Pancreas (tissue), 10 donors: Measurements from ENCODE around the gene EIF4E. TPM values are rescaled to one million over a fixed set of nuclear protein-coding genes. Genes with fewer than 3 reads are reported as not detected.

ENCODE experiments used
- ATAC-seq, 4 donors: fragments of 200-7000 bp; cut with Tn5 transposase; one replicate each; pipeline versions ENCODE4 v1.8.0 to v1.9.1; 2020; ENCODE audit warnings: mild to moderate bottlenecking in 4 of 4, moderate library complexity in 4 of 4
- DNase-seq, 6 donors: peaks; one replicate each; pipeline ENCODE4 v3.0.0-alpha.2; 2020
- FAIRE-seq: peaks from 2 replicates; lab custom pipeline; 2012; peaks lifted over from hg19 to GRCh38; lab: Jason Lieb, UNC
- H3K27ac ChIP-seq, 4 donors: fragments of 200-600 bp; sonication (generic); 1 replicate in 3 of 4; 2 replicates in 1 of 4; pipeline versions ENCODE4 v1.5.0 to v1.8.0; 2020
- H3K27me3 ChIP-seq, 4 donors: fragments of 200-600 bp; one replicate each; pipeline ENCODE4 v1.8.0; 2021
- H3K36me3 ChIP-seq, 3 donors: fragments of 200-600 bp; sonication (generic) in 1 of 3; one replicate each; pipeline versions ENCODE4 v1.5.0 to v1.8.0; 2020 to 2021
- H3K4me1 ChIP-seq, 3 donors: fragments of 200-600 bp; one replicate each; pipeline ENCODE4 v1.8.0; 2021
- H3K4me3 ChIP-seq, 4 donors: fragments of 200-600 bp; sonication (generic) in 2 of 4; one replicate each; pipeline versions ENCODE4 v1.5.0 to v1.8.0; 2020 to 2021
- H3K9me3 ChIP-seq, 4 donors: fragments of 200-600 bp; one replicate each; pipeline ENCODE4 v1.8.0; 2021
- WGBS, 2 donors: extraction: QIAGEN DNeasy Blood & Tissue Kit; methylation state at CpG; one replicate each; pipeline ENCODE4 v1.1.7; 2013; 5-methylcytosine and 5-hydroxymethylcytosine counted together
- intact Hi-C, 3 donors: fragments of 100-400 bp; cut with DNase I; formaldehyde crosslinking; loops; one replicate each; pipeline versions ENCODE4 v1.11.1 to v1.14.2; 2022
- polyA plus RNA-seq, 2 donors: library from polyadenylated mRNA; stranded (reverse); fragments of 200-250 nt; gene quantifications; one replicate each; pipeline ENCODE4 v1.2.3, GENCODE V29; 2013
- total RNA-seq, 6 donors: library from RNA; stranded (reverse); fragmentation: NEBNext Ultra II Directional in 4 of 6; extraction: Animal tissue kit (Norgen Biotek cat#: 25700) in 4 of 6; gene quantifications; one replicate each; pipeline versions ENCODE4 v1.2.1 to v1.2.4, GENCODE V29; 2021 to 2023
- TF ChIP-seq, protein P1 (sequence below), 4 donors: fragments of 200-600 bp; sonication (generic) in 3 of 4; IDR thresholded peaks; one replicate each; pipeline versions ENCODE4 v1.5.0 to v1.8.0; 2021; ENCODE audit warnings: antibody characterized with exemption in 4 of 4
- donor health status: healthy with polysubstance abuse.
- donor health status: DM: no; HTN: no; CAD: no; lungs with moderate emphysema.
- donor health status: DM: no; HTN: no; CAD: no.
- donor health status: control.
- donor health status: control.
- donor health status: Bipolar disorder and iron deficiency.
- donor health status: DM: yes; HTN: yes; CAD: no.
- donor health status: DM: no; HTN: no; CAD: no.
- donor health status: DM: no; HTN: no; CAD: no.
- donor health status: DM: yes; HTN: yes; CAD: no.

EIF4E gene
- total and polyA plus RNA-seq, 8 donors: 6.3 to 31.8 (median 22.3) TPM

DNA sequence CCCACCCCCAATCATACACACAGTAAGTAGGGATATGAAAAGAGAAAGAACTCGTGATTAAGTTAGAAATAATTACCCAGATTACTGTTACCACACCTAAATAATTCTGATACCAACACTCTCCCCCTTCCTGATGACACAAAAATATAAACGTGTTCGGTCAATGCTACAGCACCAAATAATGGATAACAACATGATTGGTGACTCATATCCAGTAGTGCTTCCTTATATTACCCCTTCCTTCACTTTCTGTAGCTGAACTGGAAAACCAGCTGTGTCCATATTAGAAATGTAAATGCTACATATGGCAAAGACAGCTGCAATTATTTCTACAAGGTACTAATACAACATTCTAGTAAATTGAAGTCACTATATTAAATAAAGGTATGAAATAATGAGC is 20.8 kb downstream of the EIF4E start:
- no peak overlapping the region for H3K27ac ChIP-seq
- H3K27me3 ChIP-seq: no peaks in the 10 kb centered on the region
- no peak overlapping the region for H3K4me3 ChIP-seq
- TF ChIP-seq, protein P1, sequence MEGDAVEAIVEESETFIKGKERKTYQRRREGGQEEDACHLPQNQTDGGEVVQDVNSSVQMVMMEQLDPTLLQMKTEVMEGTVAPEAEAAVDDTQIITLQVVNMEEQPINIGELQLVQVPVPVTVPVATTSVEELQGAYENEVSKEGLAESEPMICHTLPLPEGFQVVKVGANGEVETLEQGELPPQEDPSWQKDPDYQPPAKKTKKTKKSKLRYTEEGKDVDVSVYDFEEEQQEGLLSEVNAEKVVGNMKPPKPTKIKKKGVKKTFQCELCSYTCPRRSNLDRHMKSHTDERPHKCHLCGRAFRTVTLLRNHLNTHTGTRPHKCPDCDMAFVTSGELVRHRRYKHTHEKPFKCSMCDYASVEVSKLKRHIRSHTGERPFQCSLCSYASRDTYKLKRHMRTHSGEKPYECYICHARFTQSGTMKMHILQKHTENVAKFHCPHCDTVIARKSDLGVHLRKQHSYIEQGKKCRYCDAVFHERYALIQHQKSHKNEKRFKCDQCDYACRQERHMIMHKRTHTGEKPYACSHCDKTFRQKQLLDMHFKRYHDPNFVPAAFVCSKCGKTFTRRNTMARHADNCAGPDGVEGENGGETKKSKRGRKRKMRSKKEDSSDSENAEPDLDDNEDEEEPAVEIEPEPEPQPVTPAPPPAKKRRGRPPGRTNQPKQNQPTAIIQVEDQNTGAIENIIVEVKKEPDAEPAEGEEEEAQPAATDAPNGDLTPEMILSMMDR (IDR thresholded peaks at IDR 0.05): no peak
- H3K4me1 ChIP-seq: peaks cover 14 to 25% (median 25%) of the 10 kb centered on the region in 3 donors
- intact Hi-C loops: no loop called here
- ATAC-seq (peak in 3 of 4 donors; percentile 13 to 65 (median 37)), DNase-seq (no peak), FAIRE-seq (no peak)
- 64 to 70% methylated on average over 3 of the region's 3 CpGs for WGBS, 2 donors
- no peaks in the 10 kb centered on the region for H3K36me3 ChIP-seq
- H3K9me3 ChIP-seq: no peaks in the 10 kb centered on the region

DNA sequence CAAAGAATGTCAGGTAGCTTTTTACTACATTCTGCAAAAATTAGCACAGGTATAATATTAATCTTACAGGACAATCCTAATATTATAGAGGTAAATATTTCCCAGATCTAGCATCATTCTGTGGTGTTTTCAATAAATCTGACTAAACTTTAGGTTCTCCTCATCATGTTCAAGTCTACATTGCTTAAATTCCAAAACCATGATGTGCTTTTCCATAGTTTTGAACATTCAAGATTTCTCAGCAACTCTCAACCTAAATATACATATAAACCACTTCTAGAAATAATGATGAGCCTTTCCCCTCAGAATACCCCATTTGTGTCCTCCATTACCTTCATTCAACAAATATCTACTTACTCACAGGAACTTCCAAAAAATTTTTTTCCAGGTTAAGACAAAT is 23.1 kb downstream of the EIF4E start:
- Histone ChIP-seq H3K9me3 (no peaks in the 10 kb centered on the region), H3K4me3 (no peak overlapping the region), H3K27ac (no peak overlapping the region), H3K27me3 (no peaks in the 10 kb centered on the region), H3K4me1 (peaks cover 14 to 25% (median 23%) of the 10 kb centered on the region in 3 donors), H3K36me3 (no peaks in the 10 kb centered on the region)
- intact Hi-C loops: no loop called here
- no peak for DNase-seq
- TF ChIP-seq, protein P1 (IDR thresholded peaks at IDR 0.05): no peak
- ATAC-seq: no peak
- no peak for FAIRE-seq

DNA sequence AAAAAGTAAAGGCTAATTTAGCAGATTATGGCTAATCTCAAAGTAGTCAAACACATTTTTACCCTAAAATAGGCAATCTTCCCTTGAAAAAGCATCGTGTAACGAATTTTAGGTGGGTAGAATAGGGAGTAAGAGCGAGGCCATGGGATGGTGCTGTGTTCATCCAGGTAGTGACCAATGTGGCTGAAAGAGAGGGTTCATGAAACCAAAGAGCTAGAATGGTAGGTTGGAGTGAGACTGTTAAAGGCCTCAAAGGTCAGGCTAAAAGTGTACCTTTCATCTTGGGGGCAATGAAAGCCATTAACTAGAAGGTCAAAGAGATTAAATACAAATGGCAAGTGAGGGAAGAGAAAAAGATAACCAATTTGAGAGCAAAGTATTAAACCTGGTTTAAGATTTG is 23.6 kb downstream of the EIF4E start:
- H3K27ac ChIP-seq: no peak overlapping the region
- H3K36me3 ChIP-seq: no peaks in the 10 kb centered on the region
- ATAC-seq (no peak), FAIRE-seq (no peak), DNase-seq (no peak)
- no peaks in the 10 kb centered on the region for H3K27me3 ChIP-seq
- 98 to 100% methylated on average over 3 of the region's 3 CpGs for WGBS, 2 donors
- TF ChIP-seq, protein P1 (IDR thresholded peaks at IDR 0.05): no peak
- H3K4me1 ChIP-seq: peaks cover 14 to 24% (median 22%) of the 10 kb centered on the region in 3 donors
- H3K9me3 ChIP-seq: no peaks in the 10 kb centered on the region
- H3K4me3 ChIP-seq: no peak overlapping the region
- intact Hi-C loops: no loop called here

DNA sequence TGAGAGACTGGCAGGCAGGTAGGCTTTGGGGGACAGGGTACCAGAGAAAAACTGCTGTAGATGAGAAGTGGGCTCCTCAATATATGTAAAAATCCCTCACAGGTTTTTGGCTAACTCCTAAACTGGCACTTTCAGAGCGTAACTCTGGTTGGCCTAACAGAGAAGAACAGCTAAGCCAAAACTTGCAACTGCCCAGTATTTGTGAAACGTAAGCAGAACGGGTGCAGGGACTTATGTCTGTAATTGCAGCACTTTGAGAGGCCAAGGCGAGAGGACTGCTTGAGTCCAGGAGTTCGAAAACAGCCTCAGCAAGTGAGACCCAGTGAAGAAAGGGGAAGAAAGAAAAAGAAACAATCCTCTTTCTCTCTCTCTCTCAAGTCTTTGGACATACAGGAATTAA is 25.0 kb downstream of the EIF4E start:
- Histone ChIP-seq H3K4me3 (no peak overlapping the region), H3K9me3 (no peaks in the 10 kb centered on the region), H3K4me1 (peaks cover 5 to 17% (median 12%) of the 10 kb centered on the region in 3 donors), H3K36me3 (no peaks in the 10 kb centered on the region), H3K27ac (no peak overlapping the region), H3K27me3 (no peaks in the 10 kb centered on the region)
- FAIRE-seq (no peak), DNase-seq (no peak), ATAC-seq (no peak)
- WGBS, 2 donors: 79 to 85% methylated on average over 5 of the region's 5 CpGs
- intact Hi-C loops: no loop called here
- TF ChIP-seq, protein P1 (IDR thresholded peaks at IDR 0.05): no peak

DNA sequence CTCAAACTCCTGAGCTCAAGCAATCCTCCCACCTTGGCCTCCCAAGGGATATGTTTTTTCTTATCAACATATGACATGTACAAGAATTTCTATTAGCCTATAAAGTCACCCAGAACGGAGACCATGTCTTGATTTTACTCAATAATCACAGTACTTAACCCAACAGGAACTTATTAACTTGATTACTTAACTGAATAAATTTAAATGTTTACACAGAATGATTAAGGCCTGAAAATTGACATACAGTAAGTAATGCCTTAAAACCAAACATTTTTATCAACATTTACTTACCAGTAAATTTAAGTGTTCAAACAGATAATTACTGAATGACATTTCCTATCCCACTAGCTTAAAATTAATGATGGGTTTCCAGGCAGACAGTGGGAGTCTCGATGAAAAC is 25.4 kb downstream of the EIF4E start:
- 22 to 25% methylated on average over 2 of the region's 2 CpGs for WGBS, 2 donors
- TF ChIP-seq, protein P1 (IDR thresholded peaks at IDR 0.05): no peak
- no peak for FAIRE-seq
- DNase-seq: no peak
- ATAC-seq: no peak
- Histone ChIP-seq H3K9me3 (no peaks in the 10 kb centered on the region), H3K4me3 (no peak overlapping the region), H3K4me1 (peaks cover under 1 to 13% (median 8%) of the 10 kb centered on the region in 3 donors), H3K36me3 (no peaks in the 10 kb centered on the region), H3K27me3 (no peaks in the 10 kb centered on the region), H3K27ac (no peak overlapping the region)
- intact Hi-C loops: no loop called here
